Fibroblast of villous mesenchyme (primary cell): ENCODE data around the gene PLA2G2F. TPM values are rescaled to one million over a fixed set of nuclear protein-coding genes. Genes with fewer than 3 reads are reported as not detected.
A peak's percentile ranks its signal among the peaks of the same experiment; 100 is the strongest.

Source experiments
- DNase-seq: peaks from one replicate; pipeline ENCODE4 v3.0.0-alpha.2; 2010; ENCODE audit warnings: low read depth
- H3K4me3 ChIP-seq: 2 replicates; pipeline ENCODE4 v1.5.1; 2011; ENCODE audit warnings: low read depth, mild to moderate bottlenecking, low read length
- total RNA-seq: library from RNA; depleted of rRNA; stranded (reverse); fragments of >200 nt; gene quantifications from 2 replicates; pipeline ENCODE4 v1.2.3, GENCODE V29; 2012
- TF ChIP-seq, protein P1 (sequence below): IDR thresholded peaks from 2 replicates; pipeline ENCODE4 v1.5.1; 2012; ENCODE audit warnings: low read depth, mild to moderate bottlenecking, low read length; ENCODE audit not compliant: insufficient read depth

The PLA2G2F gene, protein sequence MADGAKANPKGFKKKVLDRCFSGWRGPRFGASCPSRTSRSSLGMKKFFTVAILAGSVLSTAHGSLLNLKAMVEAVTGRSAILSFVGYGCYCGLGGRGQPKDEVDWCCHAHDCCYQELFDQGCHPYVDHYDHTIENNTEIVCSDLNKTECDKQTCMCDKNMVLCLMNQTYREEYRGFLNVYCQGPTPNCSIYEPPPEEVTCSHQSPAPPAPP
- total RNA-seq = not detected in 2 replicates

DNA sequence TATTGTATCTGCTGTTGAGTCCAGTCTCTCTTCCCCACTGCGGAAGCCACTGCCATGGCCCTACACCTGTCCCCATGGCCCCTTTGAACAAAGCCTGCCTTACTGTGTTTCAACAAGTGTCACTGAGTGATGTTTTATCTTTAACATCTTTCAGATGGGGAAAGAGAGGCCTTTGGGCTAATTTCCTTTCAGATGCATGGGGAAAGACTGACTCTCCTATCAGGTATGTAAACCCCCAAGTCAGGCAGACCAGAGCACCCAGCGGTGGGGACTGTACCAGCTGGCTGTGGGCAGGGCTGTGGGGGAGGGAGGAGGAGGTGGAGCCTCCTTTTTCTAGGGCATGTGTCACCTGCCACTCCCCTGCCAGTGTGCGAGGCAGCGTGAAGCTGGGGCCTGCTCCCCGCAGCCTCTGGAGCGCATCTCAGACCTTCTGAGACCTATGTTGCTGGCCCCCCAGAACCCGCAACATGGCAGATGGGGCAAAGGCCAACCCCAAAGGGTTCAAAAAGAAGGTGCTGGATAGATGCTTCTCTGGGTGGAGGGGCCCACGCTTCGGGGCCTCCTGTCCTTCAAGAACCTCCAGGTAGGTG, at the start of gene PLA2G2F:
Gene PLA2G2F (plus strand): TSS at position 363 of the 590 bp plus-strand sequence. CDS start 105 bp downstream, at position 468.
- DNase-seq = no peak
- no peak within 1 kb of the TSS for H3K4me3 ChIP-seq
- TF ChIP-seq, protein P1, sequence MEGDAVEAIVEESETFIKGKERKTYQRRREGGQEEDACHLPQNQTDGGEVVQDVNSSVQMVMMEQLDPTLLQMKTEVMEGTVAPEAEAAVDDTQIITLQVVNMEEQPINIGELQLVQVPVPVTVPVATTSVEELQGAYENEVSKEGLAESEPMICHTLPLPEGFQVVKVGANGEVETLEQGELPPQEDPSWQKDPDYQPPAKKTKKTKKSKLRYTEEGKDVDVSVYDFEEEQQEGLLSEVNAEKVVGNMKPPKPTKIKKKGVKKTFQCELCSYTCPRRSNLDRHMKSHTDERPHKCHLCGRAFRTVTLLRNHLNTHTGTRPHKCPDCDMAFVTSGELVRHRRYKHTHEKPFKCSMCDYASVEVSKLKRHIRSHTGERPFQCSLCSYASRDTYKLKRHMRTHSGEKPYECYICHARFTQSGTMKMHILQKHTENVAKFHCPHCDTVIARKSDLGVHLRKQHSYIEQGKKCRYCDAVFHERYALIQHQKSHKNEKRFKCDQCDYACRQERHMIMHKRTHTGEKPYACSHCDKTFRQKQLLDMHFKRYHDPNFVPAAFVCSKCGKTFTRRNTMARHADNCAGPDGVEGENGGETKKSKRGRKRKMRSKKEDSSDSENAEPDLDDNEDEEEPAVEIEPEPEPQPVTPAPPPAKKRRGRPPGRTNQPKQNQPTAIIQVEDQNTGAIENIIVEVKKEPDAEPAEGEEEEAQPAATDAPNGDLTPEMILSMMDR = no peak

DNA sequence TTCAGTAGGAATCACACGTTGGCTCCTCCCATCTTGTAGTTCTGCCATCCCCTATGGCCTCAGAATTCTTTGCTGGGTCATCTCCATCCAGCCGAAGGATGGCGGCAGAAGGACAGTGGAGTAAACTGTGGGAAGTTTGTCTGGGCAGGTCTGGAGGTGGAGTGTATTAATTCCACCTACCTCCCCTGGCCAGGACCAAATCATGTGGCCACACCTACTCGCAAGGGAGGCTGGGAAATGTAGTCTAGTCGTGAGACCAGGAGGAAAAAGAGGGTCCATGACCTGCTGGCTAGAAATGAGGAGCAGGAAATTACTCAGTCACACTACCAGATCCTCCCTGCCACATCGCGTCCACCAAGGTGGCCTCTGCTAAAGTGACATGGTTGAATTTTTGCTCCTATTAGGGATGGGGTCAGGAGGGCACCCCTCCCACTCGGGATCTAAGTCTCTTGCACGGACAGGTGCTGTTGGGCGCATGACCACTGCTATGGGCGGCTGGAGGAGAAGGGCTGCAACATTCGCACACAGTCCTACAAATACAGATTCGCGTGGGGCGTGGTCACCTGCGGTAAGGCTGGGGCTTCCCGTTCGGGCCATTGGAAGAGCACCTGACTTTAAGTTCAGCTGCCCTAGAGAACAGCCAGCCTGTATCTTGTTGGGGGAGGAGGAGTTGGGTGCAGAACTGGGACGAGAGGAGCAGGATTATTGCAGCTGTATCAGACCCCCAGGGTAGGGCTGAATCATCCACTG, 49.6 kb upstream of the PLA2G2F start:
- no peak overlapping the region for H3K4me3 ChIP-seq
- TF ChIP-seq, protein P1 = no peak
- no peak for DNase-seq

DNA sequence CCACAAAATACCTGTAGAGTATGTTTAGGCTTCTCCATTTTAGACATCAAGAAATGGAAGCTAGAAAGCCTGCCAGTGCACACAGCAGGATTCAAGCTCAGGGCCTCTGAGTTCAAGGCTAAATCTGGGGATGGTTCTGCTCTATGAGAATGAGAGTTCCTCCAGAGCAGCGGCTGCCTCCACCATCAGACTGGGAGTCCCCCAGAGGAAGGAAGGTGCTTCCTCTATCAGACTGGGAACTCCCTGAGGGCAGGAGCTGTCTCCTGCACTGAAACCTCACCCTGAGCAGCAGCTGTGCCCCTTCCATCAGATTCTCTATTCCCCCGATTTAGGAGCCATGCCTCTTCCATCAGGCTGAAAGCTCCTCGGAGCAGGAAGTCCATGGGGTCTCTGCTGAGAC, 49.0 kb upstream of the PLA2G2F start:
- TF ChIP-seq, protein P1 = no peak
- no peak overlapping the region for H3K4me3 ChIP-seq
- no peak for DNase-seq

DNA sequence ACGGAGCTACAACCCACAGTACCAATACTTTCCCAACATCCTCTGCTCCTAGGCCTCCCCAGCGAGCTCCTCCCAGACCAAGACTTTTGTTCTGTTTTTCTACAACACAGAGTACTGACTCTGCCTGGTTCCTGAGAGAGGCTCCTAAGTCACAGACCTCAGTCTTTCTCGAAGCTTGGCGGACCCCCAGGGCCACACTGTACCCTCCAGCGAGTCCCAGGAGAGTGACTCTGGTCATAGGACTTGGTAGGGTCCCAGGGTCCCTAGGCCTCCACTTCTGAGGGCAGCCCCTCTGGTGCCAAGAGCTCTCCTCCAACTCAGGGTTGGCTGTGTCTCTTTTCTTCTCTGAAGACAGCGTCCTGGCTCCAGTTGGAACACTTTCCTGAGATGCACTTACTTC, 48.5 kb upstream of the PLA2G2F start:
- no peak overlapping the region for H3K4me3 ChIP-seq
- TF ChIP-seq, protein P1 = no peak
- no peak for DNase-seq

DNA sequence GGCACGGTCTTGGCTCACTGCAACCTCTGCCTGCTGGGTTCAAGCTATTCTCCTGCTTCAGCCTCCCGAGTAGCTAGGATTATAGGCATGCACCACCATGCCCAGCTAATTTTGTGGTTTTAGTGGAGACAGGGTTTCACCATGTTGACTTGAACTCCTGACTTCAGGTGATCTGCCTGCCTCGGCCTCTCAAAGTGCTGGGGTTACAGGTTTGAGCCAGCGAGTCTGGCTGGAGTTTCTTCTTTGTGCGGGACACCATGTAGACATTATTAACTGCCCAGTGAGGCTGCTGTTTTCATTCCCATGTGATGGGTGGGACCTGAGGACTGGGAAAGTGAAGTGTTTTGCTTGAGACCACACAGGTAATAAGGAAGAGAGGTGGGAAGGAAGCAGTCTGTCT, 45.8 kb upstream of the PLA2G2F start:
- DNase-seq = no peak
- no peak overlapping the region for H3K4me3 ChIP-seq
- TF ChIP-seq, protein P1 = no peak

DNA sequence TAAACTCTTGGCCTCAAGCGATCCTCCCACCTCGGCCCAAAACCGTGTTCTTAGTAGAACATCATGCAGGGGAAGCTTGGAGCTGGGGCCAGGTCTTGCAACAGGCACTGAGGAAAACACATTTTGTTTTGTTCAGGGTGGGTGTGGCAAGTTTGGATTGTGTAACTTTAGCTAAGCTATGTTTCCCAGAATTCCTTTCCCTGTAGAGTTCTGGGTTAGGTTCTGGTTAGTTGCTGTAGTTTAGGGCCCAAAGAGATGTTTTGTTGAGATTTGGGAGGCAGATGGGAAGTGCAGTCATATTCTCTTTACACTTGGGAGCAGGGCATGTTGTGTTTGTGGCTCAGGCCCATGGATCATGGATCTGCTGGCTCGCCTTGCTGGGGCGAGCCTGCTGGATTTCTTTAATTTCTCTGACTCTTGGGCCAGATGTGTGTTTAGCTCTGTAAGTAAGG, 45.2 kb upstream of the PLA2G2F start:
- no peak overlapping the region for H3K4me3 ChIP-seq
- TF ChIP-seq, protein P1 = no peak
- DNase-seq = peak; percentile 41
